Measurements from ENCODE around the gene EFNA4.

- TF ChIP-seq GATA2 (IDR thresholded peaks at IDR 0.05; ENCODE audit: low read depth, low read length): no peak
- no peak for TF ChIP-seq GATA3 (IDR thresholded peaks at IDR 0.05; ENCODE audit: low read depth, low read length)
Measured at GRCh38 chr1:155061381-155062150, 2.0 kb upstream of the EFNA4 start.
